Measurements from ENCODE around the gene C14orf132. TPM values are rescaled to one million over a fixed set of nuclear protein-coding genes. Genes with fewer than 3 reads are reported as not detected.
"Not testable (repeated sequence)": the region's sequence is repeated elsewhere in the genome, so short reads cannot be mapped to it uniquely, and the experiment has no call there.

The C14orf132 gene
- total and polyA plus RNA-seq, 2 experiments from 2014 or later = 17.0 to 19.3 TPM

DNA sequence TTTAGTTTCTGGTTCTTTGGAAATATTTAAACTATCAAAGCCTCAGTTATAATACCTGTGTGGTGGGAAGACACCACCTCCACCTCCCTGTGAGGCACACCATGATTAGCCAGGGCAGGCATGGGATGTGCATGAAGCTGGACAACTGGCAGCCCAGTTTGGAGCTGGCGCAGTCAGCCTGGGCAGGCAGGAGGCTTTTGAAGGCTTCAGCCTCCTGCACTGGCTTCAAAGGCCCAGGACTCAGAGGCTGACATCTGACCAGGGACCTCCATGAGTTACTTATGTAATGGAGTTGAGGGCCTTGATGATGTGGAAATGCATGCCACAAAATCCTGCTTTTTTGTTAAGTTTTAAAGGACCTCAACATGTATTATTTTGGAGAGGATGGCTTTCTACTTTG, 30.3 kb downstream of the C14orf132 start:
- no peak for DNase-seq (ENCODE audit: low spot score)

GRCh38 chr14:96071561-96071960, 32.4 kb downstream of the C14orf132 start:
- no peaks in the 10 kb centered on the region for H3K9me3 ChIP-seq (ENCODE audit: low read depth)
- TF ChIP-seq, protein P1, sequence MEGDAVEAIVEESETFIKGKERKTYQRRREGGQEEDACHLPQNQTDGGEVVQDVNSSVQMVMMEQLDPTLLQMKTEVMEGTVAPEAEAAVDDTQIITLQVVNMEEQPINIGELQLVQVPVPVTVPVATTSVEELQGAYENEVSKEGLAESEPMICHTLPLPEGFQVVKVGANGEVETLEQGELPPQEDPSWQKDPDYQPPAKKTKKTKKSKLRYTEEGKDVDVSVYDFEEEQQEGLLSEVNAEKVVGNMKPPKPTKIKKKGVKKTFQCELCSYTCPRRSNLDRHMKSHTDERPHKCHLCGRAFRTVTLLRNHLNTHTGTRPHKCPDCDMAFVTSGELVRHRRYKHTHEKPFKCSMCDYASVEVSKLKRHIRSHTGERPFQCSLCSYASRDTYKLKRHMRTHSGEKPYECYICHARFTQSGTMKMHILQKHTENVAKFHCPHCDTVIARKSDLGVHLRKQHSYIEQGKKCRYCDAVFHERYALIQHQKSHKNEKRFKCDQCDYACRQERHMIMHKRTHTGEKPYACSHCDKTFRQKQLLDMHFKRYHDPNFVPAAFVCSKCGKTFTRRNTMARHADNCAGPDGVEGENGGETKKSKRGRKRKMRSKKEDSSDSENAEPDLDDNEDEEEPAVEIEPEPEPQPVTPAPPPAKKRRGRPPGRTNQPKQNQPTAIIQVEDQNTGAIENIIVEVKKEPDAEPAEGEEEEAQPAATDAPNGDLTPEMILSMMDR (IDR thresholded peaks at IDR 0.05; ENCODE audit: poor library complexity) = no peak
- TF ChIP-seq EZH2 (IDR thresholded peaks at IDR 0.05; ENCODE audit: borderline replicate concordance) (no peak), EZH2phosphoT487 (IDR thresholded peaks at IDR 0.05; ENCODE audit: low read depth, severe bottlenecking, unreplicated experiment) (no peak)
- H3K4me2 ChIP-seq = no peak overlapping the region
- H3K36me3 ChIP-seq (replicated peaks; ENCODE audit: insufficient read depth, low read depth) = no peaks in the 10 kb centered on the region
- H2AFZ ChIP-seq = no peak overlapping the region
- WGBS (ENCODE audit: low lambda C conversion rate, missing lambda C conversion rate) = 98% methylated on average over 4 of the region's 4 CpGs
- no peaks in the 10 kb centered on the region for H4K20me1 ChIP-seq (ENCODE audit: insufficient read depth, poor library complexity, severe bottlenecking)
- H3K79me2 ChIP-seq = no peaks in the 10 kb centered on the region
- no peaks in the 10 kb centered on the region for H3K9me2 ChIP-seq (replicated peaks; ENCODE audit: insufficient read depth)
- no peak for DNase-seq (ENCODE audit: low spot score)
- H3K4me3 ChIP-seq = no peak overlapping the region
- no peaks in the 10 kb centered on the region for H3K27me3 ChIP-seq
- no peaks in the 10 kb centered on the region for H3K4me1 ChIP-seq (ENCODE audit: insufficient read depth)
- H3K27ac ChIP-seq = no peak overlapping the region

More for the DNA sequence above, 30.3 kb downstream of the C14orf132 start:
- no peaks in the 10 kb centered on the region for H3K27me3 ChIP-seq
- H3K36me3 ChIP-seq (replicated peaks; ENCODE audit: insufficient read depth, low read depth) = no peaks in the 10 kb centered on the region
- H3K9me3 ChIP-seq (ENCODE audit: low read depth) = no peaks in the 10 kb centered on the region
- no peak overlapping the region for H2AFZ ChIP-seq
- no peak overlapping the region for H3K27ac ChIP-seq
- WGBS (ENCODE audit: low lambda C conversion rate, missing lambda C conversion rate) = 43% methylated on average over 1 of the region's 1 CpG
- no peak overlapping the region for H3K4me2 ChIP-seq
- H4K20me1 ChIP-seq (ENCODE audit: insufficient read depth, poor library complexity, severe bottlenecking) = no peaks in the 10 kb centered on the region
- H3K4me1 ChIP-seq (ENCODE audit: insufficient read depth) = no peaks in the 10 kb centered on the region
- TF ChIP-seq, protein P1 (IDR thresholded peaks at IDR 0.05; ENCODE audit: poor library complexity) = no peak
- no peak for TF ChIP-seq EZH2phosphoT487 (IDR thresholded peaks at IDR 0.05; ENCODE audit: low read depth, severe bottlenecking, unreplicated experiment)
- no peak for TF ChIP-seq EZH2 (IDR thresholded peaks at IDR 0.05; ENCODE audit: borderline replicate concordance)
- no peak overlapping the region for H3K4me3 ChIP-seq
- no peaks in the 10 kb centered on the region for H3K9me2 ChIP-seq (replicated peaks; ENCODE audit: insufficient read depth)
- H3K79me2 ChIP-seq = no peaks in the 10 kb centered on the region

DNA sequence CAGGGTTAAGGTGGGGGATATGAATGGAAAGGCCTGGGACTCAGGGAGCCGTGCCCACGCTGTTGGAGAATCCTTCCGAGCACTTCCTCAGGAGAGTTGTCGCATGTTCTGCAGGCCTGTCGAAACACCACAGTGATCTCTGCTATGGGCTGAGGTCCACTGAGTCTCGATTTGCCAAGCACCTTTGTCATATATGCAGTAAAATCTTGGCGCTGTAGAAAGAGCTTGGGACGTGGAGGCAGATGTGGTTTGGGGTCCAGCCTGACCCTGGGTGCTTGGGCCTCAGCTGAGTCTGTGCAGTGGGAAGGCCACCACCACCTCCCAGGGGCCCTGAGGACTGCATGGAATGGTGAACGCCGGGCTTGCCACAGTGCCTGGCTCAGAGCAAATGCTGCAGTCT, 32.9 kb downstream of the C14orf132 start:
- Histone ChIP-seq H3K36me3 (replicated peaks; ENCODE audit: insufficient read depth, low read depth) (no peaks in the 10 kb centered on the region), H3K9me2 (replicated peaks; ENCODE audit: insufficient read depth) (no peaks in the 10 kb centered on the region), H3K4me1 (ENCODE audit: insufficient read depth) (no peaks in the 10 kb centered on the region), H3K4me3 (no peak overlapping the region), H3K4me2 (no peak overlapping the region), H2AFZ (no peak overlapping the region), H3K79me2 (peaks cover 2% of the 10 kb centered on the region), H4K20me1 (ENCODE audit: insufficient read depth, poor library complexity, severe bottlenecking) (no peaks in the 10 kb centered on the region), H3K27me3 (no peaks in the 10 kb centered on the region), H3K9me3 (ENCODE audit: low read depth) (no peaks in the 10 kb centered on the region), H3K27ac (no peak overlapping the region)
- WGBS (ENCODE audit: low lambda C conversion rate, missing lambda C conversion rate) = 96% methylated on average over 10 of the region's 10 CpGs
- DNase-seq (ENCODE audit: low spot score) = no peak
- TF ChIP-seq EZH2 (IDR thresholded peaks at IDR 0.05; ENCODE audit: borderline replicate concordance) = no peak
- TF ChIP-seq, protein P1 (IDR thresholded peaks at IDR 0.05; ENCODE audit: poor library complexity) = no peak
- TF ChIP-seq EZH2phosphoT487 (IDR thresholded peaks at IDR 0.05; ENCODE audit: low read depth, severe bottlenecking, unreplicated experiment) = no peak

GRCh38 chr14:96072746-96073145, 33.6 kb downstream of the C14orf132 start:
- Histone ChIP-seq H3K27me3 (no peaks in the 10 kb centered on the region), H3K4me1 (ENCODE audit: insufficient read depth) (no peaks in the 10 kb centered on the region), H3K9me2 (replicated peaks; ENCODE audit: insufficient read depth) (no peaks in the 10 kb centered on the region), H3K9me3 (ENCODE audit: low read depth) (no peaks in the 10 kb centered on the region), H3K36me3 (replicated peaks; ENCODE audit: insufficient read depth, low read depth) (no peaks in the 10 kb centered on the region), H2AFZ (no peak overlapping the region), H4K20me1 (ENCODE audit: insufficient read depth, poor library complexity, severe bottlenecking) (no peaks in the 10 kb centered on the region), H3K4me3 (no peak overlapping the region), H3K4me2 (no peak overlapping the region), H3K27ac (no peak overlapping the region), H3K79me2 (peaks cover 4% of the 10 kb centered on the region)
- TF ChIP-seq, protein P1 (IDR thresholded peaks at IDR 0.05; ENCODE audit: poor library complexity) = no peak
- no peak for TF ChIP-seq EZH2phosphoT487 (IDR thresholded peaks at IDR 0.05; ENCODE audit: low read depth, severe bottlenecking, unreplicated experiment)
- no peak for TF ChIP-seq EZH2 (IDR thresholded peaks at IDR 0.05; ENCODE audit: borderline replicate concordance)
- no peak for DNase-seq (ENCODE audit: low spot score)
- WGBS (ENCODE audit: low lambda C conversion rate, missing lambda C conversion rate) = 79% methylated on average over 6 of the region's 6 CpGs

GRCh38 chr14:96073260-96074039, 34.3 kb downstream of the C14orf132 start:
- not testable (repeated sequence) for H4K20me1 ChIP-seq (ENCODE audit: insufficient read depth, poor library complexity, severe bottlenecking); H3K27ac ChIP-seq; H3K36me3 ChIP-seq (replicated peaks; ENCODE audit: insufficient read depth, low read depth); H3K9me3 ChIP-seq (ENCODE audit: low read depth); H3K4me3 ChIP-seq; H3K4me2 ChIP-seq; H3K79me2 ChIP-seq; H3K9me2 ChIP-seq (replicated peaks; ENCODE audit: insufficient read depth); DNase-seq (ENCODE audit: low spot score); H2AFZ ChIP-seq; H3K27me3 ChIP-seq; H3K4me1 ChIP-seq (ENCODE audit: insufficient read depth)
- 85% methylated on average over 4 of the region's 4 CpGs for WGBS (ENCODE audit: low lambda C conversion rate, missing lambda C conversion rate)
